GM12864 (cell line): Measurements from ENCODE around the gene TOM1L2.
"Not testable (repeated sequence)": the region's sequence is repeated elsewhere in the genome, so short reads cannot be mapped to it uniquely, and the experiment has no call there.

Experiments
- DNase-seq: peaks from one replicate; pipeline ENCODE4 v3.0.0-alpha.2; 2011; ENCODE audit warnings: low read depth
- H3K4me3 ChIP-seq: 2 replicates; pipeline ENCODE4 v1.5.1; 2011; ENCODE audit warnings: mild to moderate bottlenecking, low read depth, low read length, control low read depth
- CTCF ChIP-seq: IDR thresholded peaks from 2 replicates; pipeline ENCODE4 v1.5.1; 2011; ENCODE audit warnings: low read depth, mild to moderate bottlenecking, moderate library complexity, low read length, control low read depth, inconsistent platforms; ENCODE audit errors: missing control alignments

The TOM1L2 gene

GRCh38 chr17:17963066-17963465 is 9.1 kb downstream of the TOM1L2 start:
- no peak overlapping the region for H3K4me3 ChIP-seq
- no peak for TF ChIP-seq CTCF

GRCh38 chr17:17960500-17961030 is 11.6 kb downstream of the TOM1L2 start:
- peak overlapping the region; percentile 42 for H3K4me3 ChIP-seq

More at GRCh38 chr17:17963066-17963465, 9.1 kb downstream of the TOM1L2 start:
- DNase-seq = no peak

GRCh38 chr17:17959520-17960361 is 12.5 kb downstream of the TOM1L2 start:
- H3K4me3 ChIP-seq = peak overlapping the region; percentile 42
- no peak for TF ChIP-seq CTCF
- peak; percentile 25 for DNase-seq

More at GRCh38 chr17:17960500-17961030, 11.6 kb downstream of the TOM1L2 start:
- no peak for TF ChIP-seq CTCF
- no peak for DNase-seq

- H3K4me3 ChIP-seq = peak overlapping the region; percentile 42
- no peak for TF ChIP-seq CTCF
- no peak for DNase-seq
These were observed 13.2 kb downstream of the TOM1L2 start for GRCh38 chr17:17958982-17959381.

- no peak for DNase-seq
- TF ChIP-seq CTCF = no peak
- H3K4me3 ChIP-seq = no peak overlapping the region
These were observed 14.7 kb downstream of the TOM1L2 start for GRCh38 chr17:17957584-17957916.

- H3K4me3 ChIP-seq, DNase-seq: not testable (repeated sequence)
These were observed 16.3 kb downstream of the TOM1L2 start for GRCh38 chr17:17955790-17956341.

GRCh38 chr17:17954079-17954478 is 18.1 kb downstream of the TOM1L2 start:
- no peak for DNase-seq
- H3K4me3 ChIP-seq = no peak overlapping the region
- no peak for TF ChIP-seq CTCF
